HG02840 (cell line): ENCODE data around the gene C2CD2.

Experiments used
- ATAC-seq: cut with Tn5 transposase; IDR thresholded peaks from one replicate; pipeline ENCODE4 v1.9.1; 2021; ENCODE audit warnings: mild to moderate bottlenecking, moderate library complexity, moderate number of reproducible peaks; ENCODE audit not compliant: unreplicated experiment, low FRiP score

Gene C2CD2

DNA sequence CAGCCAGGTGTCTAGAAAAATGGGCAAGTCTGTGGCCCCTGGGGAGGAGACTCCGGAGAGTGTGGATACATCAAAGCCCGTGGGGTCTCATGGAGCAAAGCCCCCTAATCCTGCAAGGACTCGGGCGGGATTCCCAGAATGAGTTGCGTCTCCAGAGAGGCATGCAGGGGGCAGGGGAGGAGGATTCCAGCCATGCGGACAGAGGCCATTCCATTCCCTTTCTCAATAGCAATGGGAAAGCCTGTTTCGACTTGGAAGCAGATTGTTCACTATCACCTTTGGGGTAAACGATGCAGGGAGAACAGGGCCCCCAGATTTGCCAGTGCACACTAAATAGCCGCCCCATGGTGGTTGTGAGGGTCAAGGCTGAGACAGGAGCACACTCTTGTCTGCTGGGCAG lies 59.3 kb downstream of the C2CD2 start:
- no peak for ATAC-seq

DNA sequence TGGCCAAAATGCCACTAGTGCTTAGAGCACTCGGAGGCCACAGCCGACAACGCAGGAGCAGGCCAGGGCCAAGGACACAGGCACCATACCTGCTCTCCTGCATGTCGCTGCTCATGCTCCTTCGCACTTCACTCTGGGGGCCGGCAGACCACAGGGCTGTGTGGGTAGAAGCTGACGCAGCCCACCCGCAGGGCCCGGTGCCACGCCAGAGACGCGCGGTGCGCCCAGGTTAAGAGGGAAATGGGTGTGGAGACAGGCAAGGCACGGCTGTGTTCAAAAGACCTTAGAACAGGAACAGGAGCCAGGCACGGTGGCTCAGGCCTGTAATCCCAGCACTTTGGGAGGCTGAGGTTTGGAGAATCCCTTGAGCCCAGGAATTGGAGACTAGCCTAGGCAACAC lies 61.1 kb downstream of the C2CD2 start:
- ATAC-seq: no peak

DNA sequence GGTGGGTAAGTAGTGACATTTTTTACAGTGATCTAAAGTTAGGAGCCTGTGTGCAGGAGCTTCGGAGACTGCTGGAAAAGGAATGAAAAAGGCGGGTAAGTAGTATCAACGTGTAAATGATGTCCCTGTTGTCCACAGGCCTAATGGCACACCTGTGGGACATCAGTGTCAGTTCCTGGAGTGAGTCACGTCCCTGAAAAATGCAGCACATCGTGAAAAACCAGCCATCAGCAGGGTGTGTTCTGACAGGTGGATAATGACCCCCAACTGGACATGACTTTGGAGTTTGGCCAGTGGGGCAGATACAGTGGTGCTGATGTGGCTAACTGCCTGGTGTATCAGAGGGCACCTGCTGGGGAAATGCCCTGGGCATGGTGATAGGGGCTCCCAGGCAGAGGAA lies 62.7 kb downstream of the C2CD2 start:
- no peak for ATAC-seq

DNA sequence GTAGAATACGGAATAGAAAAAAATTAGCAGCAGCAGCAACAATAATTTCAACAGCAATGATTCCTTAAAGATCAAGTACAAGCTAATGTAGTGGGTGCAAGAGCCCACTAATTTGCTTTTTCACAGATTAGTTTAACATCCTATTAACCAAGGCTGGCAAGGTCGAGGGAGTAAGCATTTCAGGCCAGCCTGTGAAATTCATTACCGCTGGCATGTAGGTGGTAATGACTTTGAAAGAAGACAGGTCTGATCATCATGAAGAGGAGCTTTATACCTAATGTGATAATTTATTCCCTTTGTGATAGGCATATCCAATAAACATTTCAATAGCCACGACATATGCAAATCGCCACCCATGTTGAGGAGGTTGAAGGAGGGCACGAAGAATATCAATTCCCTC lies 63.5 kb downstream of the C2CD2 start:
- ATAC-seq: no peak

DNA sequence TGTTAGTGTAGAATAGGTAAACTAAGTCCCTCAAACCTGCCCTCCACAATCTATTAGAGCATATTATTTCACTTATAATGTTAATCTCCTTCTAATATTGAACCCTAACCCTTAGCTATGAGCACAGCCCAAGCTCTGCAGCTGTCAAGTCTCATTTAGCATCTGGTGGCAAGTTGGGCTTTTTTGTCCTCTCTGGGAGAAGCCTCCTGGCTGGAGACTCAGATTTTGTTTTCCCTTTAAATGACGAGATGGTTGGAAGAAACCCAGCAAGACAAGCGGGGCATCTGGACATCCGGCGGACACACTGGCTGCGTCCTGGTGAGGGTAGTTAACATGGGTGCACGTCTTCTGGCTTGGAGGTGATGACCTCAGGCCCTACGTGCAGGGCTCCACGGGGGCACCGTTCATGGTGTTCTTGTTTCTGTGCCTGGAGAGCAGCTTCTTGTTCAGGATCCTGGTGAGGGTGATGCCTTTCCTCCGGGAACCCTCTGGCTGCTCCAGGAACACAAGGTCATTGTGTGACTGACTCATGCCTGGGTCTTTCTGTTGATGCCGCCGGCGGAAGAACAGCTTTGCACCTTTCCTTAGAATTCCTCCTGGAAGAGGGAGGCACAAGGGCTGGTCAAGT lies 65.0 kb downstream of the C2CD2 start:
- ATAC-seq: no peak

DNA sequence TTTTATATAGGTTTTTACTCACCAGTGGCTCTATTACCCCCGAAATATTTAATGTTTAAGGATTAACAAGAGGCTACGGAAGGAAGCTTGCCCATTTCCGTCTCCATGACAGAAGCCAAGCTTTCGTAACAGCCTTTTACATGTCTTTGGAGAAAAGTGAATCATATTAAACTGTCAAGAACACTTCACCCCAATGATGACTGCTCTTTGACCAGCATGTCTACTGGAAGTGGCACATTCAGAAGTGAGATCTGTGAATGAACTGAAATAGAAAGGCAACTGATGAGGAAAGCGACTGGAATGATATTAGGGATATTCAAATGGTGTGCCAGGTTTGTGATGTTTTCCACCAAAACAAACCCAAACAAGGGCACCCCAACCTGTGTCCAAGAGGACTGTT lies 66.2 kb downstream of the C2CD2 start:
- ATAC-seq: no peak

DNA sequence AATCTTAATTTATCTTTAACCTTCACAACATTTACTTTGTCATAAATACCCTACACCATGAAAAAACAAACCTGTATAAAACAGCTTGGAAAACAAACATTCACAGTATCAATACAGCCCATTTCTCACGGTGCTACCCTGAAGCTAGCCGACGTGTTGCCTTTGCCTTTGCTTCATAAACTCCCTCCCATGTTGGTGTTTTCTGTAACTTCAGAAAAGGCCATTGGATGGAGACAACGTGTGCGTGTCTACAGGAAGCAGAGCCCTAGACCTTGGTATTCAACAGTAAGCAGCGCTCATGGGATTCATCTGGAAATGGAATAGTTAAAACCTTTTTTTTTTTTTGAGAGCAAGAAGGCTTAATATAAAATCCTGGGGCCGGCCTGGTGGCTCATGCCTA lies 67.5 kb downstream of the C2CD2 start:
- ATAC-seq: no peak

DNA sequence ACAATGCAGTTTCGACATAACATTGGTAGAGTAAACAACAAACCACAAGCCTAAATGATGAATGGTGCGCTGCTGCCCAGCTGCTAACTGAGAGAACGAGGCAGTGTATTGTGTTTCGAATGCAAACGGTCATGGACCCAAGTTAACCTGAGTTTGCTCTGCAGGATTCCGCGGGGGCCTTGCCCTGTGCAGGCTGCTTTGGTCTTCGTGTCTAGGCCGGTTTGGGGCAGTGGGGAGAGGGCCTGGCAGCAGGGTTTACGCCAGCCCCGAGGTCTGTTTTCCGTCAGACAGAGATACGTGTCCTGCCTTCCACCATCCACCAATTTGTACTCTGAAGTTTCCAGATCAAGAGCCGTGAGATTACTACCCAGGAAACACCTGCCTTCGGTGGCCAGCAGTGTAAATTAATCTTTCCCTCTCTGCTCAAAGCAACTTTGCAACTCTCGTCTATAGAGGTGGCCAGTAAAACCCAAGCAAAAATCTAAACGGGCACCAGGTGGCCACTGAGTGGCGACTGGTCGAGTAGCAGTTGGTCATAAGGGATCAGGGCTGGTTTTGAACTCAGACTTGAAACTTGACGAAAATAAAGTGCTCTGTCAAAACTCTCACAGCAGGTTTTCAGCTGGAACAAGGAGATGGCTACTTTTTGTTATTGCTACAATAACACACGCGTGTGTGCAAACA lies 68.3 kb downstream of the C2CD2 start:
- no peak for ATAC-seq

DNA sequence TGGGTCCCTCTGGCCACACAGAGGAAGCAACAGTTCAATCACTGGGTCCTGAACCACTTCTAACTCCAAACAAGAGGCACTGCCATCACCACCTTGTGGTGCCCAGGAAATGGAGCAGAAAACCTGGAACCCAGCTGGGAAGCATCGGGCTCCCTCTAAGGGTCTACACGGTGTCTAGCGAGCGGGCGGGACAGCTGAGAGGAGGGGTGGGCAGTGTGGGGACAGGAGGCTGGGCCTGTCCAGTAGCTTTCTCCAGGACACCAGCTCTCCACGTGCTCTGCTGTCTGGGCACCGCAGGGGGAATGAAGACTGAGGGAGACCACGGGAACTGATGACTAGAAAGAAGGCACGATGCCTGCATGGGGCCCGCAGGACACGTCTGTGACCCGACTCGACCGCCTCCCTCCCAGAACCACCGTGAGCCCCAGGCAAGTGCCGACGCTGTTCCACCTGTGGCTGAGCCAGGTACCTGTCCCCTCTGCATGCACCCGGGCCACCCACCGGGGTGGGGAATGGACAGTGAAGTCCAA lies 69.3 kb downstream of the C2CD2 start:
- no peak for ATAC-seq

DNA sequence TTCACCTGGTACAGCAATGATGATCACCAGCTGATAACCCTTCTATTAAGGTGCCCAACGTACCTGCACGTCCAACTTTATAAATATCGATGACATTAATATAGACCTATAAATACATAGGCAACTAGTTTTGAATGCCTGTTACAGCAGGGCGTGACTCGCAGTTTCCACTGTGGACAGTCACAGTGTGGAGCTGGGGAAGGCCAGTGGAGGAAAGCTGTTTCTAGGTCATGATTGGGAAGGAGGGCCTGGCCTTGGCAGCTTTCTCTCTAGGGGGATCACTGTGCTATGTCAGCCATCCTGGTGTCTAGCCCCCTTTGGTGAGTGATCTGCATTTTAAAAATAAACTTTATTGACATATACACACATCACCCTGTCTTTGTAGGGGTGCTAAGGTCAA lies 70.2 kb downstream of the C2CD2 start:
- no peak for ATAC-seq

DNA sequence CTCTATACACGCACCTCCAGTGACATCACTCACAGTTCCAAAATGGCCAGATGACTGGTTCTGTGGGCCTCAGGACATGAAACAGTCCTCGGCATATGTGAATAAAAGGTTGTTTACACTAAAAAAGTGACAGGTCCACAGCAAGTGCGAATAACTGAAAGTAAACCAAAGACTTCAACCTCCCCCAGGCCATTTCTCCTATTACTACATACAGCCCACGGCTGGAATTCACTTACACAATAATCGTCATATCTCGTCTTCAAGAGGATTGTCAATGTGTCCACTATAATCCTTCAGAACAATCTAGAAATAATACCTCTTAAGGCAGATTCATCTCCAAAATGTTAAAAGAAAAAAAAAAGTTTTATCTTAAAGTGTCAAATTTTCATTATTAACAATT lies 72.8 kb downstream of the C2CD2 start:
- no peak for ATAC-seq

DNA sequence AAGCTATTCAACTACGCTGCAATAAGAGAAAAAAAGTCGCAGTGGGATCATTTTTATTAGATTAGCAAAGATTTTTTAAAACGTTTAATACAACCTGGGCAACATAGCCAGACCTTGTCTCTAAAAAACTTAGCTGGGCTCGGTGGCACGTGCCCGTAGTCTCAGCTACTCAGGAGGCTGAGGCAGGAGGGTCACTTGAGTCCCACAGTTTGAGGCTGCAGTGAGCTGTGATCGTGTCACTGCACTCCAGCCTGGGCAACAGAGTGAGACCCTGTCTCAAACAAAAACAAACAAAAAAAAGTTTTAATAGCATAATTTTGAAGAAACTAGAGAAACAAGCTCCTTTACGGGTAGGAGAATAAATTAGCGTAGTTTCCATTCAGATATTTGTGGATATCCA lies 73.7 kb downstream of the C2CD2 start:
- no peak for ATAC-seq

DNA sequence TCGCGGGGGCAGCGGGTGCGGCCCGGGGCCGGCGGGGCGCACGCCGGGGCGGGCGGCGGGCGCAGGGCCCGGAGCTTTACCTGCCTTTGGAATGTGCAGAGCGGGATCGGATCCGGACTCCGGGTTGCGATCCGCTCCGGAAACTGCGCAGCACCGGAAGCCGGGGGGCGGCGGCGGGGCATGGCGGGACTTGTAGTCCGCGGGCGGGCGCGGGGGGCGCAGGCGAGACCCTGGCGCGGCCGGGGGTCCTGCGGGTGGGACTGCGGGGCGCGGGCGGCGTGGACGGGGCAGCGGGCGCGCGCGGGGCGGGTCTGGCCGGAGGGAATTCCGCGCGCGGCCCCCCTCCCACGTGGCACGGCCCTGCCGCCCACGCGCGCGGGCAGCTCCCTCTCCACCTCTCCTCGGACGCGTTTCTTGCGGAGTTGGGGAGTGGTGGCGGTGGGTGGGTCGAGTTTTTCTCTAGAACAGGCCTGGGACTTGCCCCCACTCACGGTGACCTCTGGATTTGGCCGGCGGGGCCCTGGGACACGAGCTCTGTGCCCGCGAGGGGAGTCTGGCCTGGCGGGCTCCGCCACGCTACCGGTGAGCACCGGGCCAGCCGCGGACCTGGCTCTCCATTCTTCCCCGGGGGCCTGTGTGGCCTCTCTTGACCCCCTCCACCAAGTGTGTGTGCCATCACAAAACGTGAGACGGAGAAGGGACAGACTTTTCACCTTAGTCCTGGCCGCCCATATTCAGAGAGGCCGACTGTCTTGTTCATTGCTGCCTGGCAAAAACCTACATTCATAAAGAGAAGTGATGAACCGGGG lies 74.4 kb downstream of the C2CD2 start, which contains the start of gene PRDM15:
Gene PRDM15, minus strand, starts transcription at position 155 of the 809 bp plus-strand sequence. CDS start 18,981 bp downstream, outside the sequence.
- ATAC-seq: peak; percentile 46

DNA sequence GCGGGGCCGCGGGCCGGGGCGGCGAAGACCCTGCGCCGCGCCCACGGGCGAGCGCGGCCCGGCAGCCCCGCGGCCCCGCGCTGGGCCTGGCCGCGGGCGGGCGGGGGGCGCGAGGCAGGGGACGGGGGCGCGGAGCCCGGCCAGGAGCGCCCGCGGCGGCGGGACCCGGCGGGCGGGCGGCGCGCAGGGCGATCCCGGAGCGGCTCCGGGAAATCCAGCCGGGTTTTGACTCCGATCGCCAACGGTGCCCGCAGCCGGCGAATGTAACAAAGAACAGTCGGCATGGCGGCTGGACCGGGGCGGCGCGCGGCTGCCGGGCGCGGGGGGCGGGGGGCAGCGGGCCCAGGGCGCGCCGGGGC lies 75.0 kb downstream of the C2CD2 start:
- ATAC-seq: peak; percentile 59

DNA sequence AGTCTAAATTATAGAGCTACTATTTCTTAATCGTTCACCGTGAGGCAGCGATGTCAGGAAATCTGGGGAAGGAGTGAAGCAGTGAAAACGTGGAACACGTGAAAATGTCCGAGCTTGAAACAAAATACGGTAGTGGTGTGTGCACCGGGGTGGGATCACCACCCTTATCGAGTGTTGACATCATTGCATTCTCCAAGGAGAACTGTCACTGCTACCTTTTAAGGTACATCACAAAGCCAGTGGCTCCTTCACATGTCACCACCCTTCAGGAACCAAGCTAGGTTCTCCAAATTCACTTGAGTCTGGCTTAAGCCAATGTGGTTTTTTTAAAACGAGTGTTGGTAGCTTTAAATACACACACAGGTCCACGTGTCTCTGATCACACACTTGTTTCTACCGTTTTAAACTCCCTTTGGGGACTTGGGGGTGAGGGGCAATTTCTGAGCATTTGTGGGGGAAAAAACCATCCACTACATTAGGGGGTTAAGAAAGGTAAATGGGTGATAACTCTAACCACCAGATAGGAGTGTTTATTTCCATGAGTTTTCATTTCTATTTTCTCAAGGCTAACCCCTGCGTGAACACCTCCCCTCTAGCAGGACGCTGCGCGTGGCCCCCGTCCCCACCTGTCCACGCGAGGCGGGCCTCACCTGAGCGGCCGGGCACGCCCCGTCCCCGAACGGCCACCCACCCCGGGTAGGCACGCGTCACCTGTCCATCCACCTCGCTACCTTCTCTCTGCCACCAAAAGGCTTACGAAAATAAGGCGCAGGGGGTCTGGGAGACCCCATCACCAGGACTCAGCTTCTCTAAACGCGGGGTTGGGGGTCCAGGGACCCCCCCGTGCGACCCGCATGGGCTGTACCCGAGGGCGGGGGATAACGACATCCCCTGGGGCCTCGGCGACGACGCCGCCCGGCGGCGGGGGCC lies 75.7 kb downstream of the C2CD2 start:
- ATAC-seq: peak; percentile 16

DNA sequence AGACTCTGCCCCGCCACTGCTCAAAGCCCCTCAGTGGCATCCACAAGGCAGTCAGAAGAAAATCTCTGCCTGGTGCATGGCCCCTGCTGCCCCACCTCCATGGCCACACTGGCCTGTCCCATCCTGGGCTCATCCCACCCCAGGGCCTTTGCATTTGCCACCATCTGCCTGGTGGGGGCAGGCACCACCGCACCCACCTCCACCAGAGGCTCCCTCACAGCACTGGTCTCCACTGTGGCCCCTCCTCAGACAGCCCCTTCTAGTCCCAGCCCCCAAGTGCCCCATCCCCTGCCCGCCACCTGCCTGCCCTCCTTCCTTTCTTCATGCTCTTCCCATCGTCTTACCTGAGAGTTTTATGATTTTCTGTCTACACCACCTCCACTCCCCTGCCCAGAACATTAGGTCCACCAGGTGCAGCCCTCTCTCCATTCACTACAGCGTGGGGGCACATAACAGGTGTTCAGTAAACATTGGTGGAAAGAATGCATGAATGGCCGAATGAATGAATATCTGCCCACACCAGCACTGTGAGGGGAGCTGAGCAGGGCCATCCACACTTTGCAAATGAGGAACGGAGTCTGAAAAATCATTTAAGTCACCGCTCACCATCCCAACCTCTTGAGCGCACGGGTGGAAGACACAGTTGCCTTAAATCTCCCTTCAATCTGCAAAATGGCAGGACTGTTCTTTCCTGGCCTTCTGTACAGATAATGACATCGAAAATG lies 76.7 kb downstream of the C2CD2 start:
- no peak for ATAC-seq

DNA sequence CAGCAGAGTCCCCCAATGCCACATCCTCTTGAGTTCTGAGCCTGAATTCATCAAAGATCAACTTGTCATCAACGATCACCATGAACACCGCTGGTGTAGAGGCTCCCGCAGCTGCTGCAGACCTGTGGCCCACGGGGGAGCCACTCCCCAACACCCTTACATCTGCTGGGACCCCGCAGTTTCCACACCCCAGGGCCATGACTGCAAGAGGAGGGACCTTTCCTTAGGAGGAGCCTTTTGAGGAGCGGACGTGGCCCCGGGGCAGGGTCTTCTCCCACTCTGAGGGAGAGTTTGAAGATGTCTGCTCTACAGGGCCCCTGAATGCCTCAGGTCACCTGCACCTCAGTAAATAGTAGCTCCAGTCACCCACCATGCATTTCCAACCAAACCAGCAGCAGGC lies 77.4 kb downstream of the C2CD2 start:
- no peak for ATAC-seq

DNA sequence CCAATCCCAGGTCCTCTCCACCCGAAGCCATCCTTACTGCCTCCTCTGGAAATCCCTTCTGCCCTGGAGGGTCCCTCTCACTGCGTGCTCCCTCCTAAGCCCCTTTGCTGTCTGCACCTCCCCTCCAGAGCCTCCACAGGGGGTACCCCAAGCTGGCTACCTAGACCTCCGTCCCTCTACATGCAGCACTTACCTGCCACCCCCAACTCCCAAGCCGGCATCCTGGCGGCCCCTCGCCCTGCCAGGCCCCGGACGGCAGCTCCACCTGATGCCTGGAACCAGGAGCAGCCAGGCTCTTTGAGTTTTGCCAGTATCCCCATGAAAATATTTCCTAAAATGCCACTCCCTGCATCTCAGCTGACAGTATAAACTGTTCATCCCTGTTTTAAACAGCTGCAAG lies 78.7 kb downstream of the C2CD2 start:
- ATAC-seq: no peak

DNA sequence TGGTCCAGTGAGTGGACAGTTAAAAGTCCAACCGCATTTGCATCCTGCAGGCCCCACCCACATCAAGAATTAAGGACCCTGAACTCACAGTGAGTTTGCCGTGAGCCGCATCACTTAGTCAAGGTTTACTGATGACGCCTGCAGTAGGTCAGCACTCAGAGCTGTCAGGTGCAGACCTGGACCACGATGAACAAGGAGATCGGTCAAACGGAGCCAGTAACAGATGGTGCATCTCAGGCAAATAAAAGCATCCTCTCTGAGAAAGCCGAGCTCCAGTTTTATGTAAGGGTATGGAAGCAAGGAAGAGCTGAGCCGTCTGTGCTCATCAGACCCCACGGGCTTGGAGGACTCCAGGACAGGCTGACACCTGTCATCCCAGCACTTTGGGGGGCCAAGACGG lies 79.2 kb downstream of the C2CD2 start:
- ATAC-seq: no peak

DNA sequence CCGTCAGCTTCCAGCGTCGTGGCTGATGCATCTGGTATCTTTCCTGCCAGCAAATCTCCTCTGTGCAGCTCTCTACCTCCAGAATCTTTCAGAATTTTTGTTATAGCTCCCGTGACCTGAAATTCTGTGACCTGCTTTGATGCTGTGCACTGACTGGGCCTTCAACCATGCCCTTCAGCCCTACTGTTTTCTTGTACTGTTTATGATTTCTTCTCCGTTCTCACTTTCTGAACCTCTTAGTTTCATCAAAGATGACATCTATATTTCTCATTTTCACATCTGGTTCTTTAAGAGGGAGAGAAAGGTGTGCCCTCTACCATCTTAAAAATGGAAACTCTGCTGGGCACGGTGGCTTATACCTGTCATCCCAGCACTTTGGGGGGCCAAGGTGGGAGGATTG lies 80.4 kb downstream of the C2CD2 start:
- no peak for ATAC-seq
